ENCODE data around the gene CTNNA1. TPM values are rescaled to one million over a fixed set of nuclear protein-coding genes. Genes with fewer than 3 reads are reported as not detected.
"Not testable (repeated sequence)": the region's sequence is repeated elsewhere in the genome, so short reads cannot be mapped to it uniquely, and the experiment has no call there.

Gene CTNNA1
- total RNA-seq, 4 donors from 2014 or later, result 140 to 752 (median 389) TPM

GRCh38 chr5:138770977-138771376, 17.8 kb downstream of the CTNNA1 start:
- TF ChIP-seq CTCF (IDR thresholded peaks at IDR 0.05), result no peak
- TF ChIP-seq POLR2A (IDR thresholded peaks at IDR 0.05), result no peak
- Histone ChIP-seq H3K4me3 (no peak overlapping the region), H3K27me3 (no peaks in the 10 kb centered on the region), H3K27ac (no peak overlapping the region), H3K36me3 (no peaks in the 10 kb centered on the region), H3K9me3 (no peaks in the 10 kb centered on the region), H3K4me1 (peaks cover 3 to 15% of the 10 kb centered on the region in 2 donors)
- intact Hi-C loops (cut with DNase I; ENCODE audit: low total_unique reads), result no loop called here
- no peak for DNase-seq

- Histone ChIP-seq H3K27ac (no peak overlapping the region), H3K36me3 (no peaks in the 10 kb centered on the region), H3K27me3 (no peaks in the 10 kb centered on the region), H3K4me1 (peaks cover 3 to 15% of the 10 kb centered on the region in 2 donors), H3K4me3 (no peak overlapping the region), H3K9me3 (no peaks in the 10 kb centered on the region)
- intact Hi-C loops (cut with DNase I; ENCODE audit: low total_unique reads), result no loop called here
- no peak for DNase-seq
- TF ChIP-seq POLR2A (IDR thresholded peaks at IDR 0.05) (no peak), CTCF (IDR thresholded peaks at IDR 0.05) (no peak)
These were observed 19.9 kb downstream of the CTNNA1 start for GRCh38 chr5:138772986-138773594.

- H3K9me3 ChIP-seq; H3K27ac ChIP-seq; H3K4me3 ChIP-seq; DNase-seq; H3K36me3 ChIP-seq; H3K27me3 ChIP-seq; intact Hi-C loops (cut with DNase I; ENCODE audit: low total_unique reads): not testable (repeated sequence)
- peaks cover 3 to 15% of the 10 kb centered on the region in 2 donors for H3K4me1 ChIP-seq
These were observed 20.4 kb downstream of the CTNNA1 start for GRCh38 chr5:138773624-138774023.

- Histone ChIP-seq H3K9me3 (no peaks in the 10 kb centered on the region), H3K27me3 (no peaks in the 10 kb centered on the region), H3K4me1 (peaks cover 3 to 15% of the 10 kb centered on the region in 2 donors), H3K27ac (no peak overlapping the region), H3K4me3 (no peak overlapping the region), H3K36me3 (no peaks in the 10 kb centered on the region)
- intact Hi-C loops (cut with DNase I; ENCODE audit: low total_unique reads), result no loop called here
- DNase-seq, result no peak
- TF ChIP-seq CTCF (IDR thresholded peaks at IDR 0.05) (no peak), POLR2A (IDR thresholded peaks at IDR 0.05) (no peak)
These were observed 21.8 kb downstream of the CTNNA1 start for GRCh38 chr5:138775034-138775433.

- H3K4me1 ChIP-seq, result peaks cover 0 to 2% of the 10 kb centered on the region in 2 donors
- intact Hi-C loops (cut with DNase I; ENCODE audit: low total_unique reads), result no loop called here
These were observed 25.0 kb downstream of the CTNNA1 start for GRCh38 chr5:138778234-138778633.

More at GRCh38 chr5:138778234-138778633, 25.0 kb downstream of the CTNNA1 start:
- no peaks in the 10 kb centered on the region for H3K27me3 ChIP-seq
- H3K36me3 ChIP-seq, result no peaks in the 10 kb centered on the region
- no peaks in the 10 kb centered on the region for H3K9me3 ChIP-seq
- DNase-seq, result no peak
- TF ChIP-seq CTCF (IDR thresholded peaks at IDR 0.05) (no peak), POLR2A (IDR thresholded peaks at IDR 0.05) (no peak)
- no peak overlapping the region for H3K4me3 ChIP-seq
- H3K27ac ChIP-seq, result no peak overlapping the region
